Measurements from ENCODE around the gene LIPI.
"Not testable (repeated sequence)": the region's sequence is repeated elsewhere in the genome, so short reads cannot be mapped to it uniquely, and the experiment has no call there.

LIPI gene

DNA sequence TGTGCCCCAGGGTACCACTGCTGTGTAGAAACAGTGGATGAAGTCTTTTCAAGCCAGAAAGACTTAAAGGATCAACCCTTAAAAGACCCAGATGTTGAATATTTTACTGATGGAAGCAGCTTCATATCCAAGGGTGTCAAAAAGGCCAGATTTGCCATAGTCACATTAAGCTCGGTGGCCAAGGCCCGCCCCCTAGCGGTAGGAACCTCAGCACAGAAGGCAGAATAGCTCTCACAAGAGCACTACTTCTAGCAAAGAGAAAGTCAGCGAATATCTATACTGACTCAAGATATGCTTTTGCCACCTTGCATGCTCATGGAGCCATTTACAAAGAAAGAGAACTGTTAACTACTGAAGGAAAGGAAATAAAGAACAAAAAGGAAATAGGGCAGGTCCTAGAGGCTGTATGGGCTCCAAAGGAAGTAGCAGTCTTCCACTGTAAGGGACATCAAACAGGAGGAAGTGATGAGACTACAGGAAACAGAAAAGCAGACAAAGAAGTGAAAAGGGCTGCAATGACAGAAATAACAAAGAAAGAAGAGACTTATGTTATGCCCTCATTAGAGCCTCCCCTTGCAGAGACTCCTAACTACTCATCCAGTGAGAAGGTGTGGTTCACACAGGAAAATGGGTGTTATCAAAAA, 90.5 kb downstream of the LIPI start:
- in situ Hi-C loops (cut with HindIII; ENCODE audit: low sequenced_read_pairs), result no loop called here

DNA sequence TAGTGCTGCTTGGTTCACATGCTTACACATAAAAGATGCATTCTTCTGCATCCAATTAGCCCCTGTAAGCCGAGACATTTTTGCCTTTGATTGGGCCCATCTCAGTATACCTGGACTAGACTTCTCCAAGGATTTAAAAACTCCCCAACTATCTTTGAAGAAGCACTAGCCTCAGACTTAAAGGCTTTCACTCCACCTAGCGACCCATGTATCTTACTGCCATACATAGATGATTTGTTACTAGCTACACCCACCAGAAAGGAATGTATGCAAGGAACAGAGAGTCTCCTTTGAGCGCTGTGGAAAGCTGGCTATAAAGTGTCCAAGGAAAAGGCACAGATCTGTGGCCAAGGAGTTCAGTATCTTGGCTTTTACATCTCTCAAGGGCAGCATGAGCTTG, 91.7 kb downstream of the LIPI start:
- in situ Hi-C loops (cut with HindIII; ENCODE audit: low sequenced_read_pairs), result no loop called here

DNA sequence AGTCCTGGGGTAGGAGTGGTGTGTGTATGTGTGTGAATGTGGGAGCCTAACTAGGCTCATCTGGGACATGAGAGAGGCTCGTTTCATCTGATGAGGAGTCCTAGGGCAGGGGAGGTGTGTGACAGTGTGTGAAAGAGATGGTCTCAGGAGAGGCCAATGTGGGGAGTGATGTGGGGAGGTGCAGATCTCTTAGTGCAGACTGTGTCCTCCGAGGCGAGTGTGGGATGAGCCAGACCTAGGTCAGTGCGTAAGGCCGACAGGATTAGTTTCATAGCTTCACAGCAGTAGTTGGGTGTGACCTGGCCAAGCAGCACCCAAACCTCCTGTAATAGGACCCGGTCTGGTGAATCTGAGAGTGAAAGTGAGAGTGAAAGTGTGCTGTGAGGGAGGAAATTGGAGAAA, 94.7 kb downstream of the LIPI start:
- in situ Hi-C loops (cut with HindIII; ENCODE audit: low sequenced_read_pairs), result no loop called here

DNA sequence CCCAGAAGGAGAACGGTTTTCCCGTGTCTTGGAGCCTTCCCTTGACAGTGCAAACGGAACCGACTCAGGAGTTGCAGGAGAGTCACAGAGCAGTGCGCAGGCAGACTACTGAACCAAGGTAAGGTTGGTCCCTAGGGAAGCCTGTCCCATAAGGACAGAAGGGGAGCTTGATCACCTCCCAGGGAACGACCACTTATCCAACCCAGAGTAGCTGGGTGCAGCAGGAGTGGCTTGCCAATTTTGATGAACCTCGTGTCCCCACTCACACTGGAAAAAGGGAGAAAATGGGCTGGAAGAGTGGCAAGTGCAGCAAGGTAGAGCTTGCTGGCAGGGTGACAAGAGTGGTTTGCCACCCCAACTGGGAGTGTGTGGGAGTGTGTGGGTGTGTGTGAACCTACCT, 95.1 kb downstream of the LIPI start:
- in situ Hi-C loops (cut with HindIII; ENCODE audit: low sequenced_read_pairs), result no loop called here

DNA sequence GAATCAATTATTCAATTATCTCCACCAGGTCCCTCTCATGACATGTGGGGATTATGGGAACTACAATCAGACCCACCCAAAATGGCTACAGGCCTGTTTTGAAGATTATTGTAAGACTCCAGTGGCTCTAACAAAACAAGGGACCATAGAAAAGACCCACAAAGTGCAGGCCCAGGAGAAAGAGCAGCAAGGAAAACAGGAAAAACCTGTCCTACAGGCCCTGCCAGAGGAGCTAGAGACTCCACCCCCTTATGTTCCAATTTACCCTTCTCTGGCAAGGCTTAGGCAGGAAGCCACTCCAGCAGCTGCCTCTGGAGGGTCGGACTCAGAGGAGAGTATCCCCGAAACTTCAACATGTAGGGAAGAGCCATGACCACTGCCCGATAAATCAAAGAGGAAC, 96.5 kb downstream of the LIPI start:
- in situ Hi-C loops (cut with HindIII; ENCODE audit: low sequenced_read_pairs), result no loop called here

DNA sequence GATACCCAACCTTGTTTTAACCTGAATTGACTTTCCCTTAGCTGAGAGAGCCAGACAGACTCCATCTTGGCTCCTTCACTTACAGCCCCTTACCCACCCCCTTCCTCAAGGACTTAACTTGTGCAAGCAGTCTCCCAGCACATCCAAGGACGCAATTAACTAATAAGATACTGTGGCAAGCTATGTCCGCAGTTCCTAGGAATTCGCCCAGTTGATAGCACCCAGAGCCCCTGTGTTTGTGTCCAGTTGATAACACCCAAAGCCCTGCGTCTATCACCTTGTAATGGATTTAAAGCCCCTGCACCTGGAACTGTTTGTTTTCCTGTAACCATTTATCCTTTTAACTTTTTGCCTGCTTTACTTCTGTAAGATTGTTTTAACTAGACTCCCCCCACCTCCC, 106.2 kb downstream of the LIPI start:
- in situ Hi-C loops (cut with HindIII; ENCODE audit: low sequenced_read_pairs), result not testable (repeated sequence)

DNA sequence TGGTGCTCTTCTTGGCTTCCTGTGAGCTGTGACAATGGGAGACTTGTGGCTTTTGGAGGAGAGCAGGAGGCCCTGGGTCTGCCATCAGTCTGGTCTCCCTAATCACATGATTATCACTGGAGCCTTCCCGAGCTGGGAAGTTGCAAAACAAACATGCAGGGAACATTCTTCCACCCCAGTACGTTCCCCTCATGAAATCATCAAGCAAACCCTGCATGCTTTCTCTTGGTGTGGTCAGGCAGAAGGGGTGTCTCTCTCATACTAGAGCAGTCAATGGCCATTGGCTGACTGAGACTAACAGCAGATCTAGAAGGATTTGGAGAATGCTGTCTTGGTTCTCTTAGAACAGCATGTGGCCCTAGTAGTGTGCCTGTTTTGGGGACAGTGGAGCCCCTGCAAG, 111.2 kb downstream of the LIPI start:
- in situ Hi-C loops (cut with HindIII; ENCODE audit: low sequenced_read_pairs), result no loop called here

DNA sequence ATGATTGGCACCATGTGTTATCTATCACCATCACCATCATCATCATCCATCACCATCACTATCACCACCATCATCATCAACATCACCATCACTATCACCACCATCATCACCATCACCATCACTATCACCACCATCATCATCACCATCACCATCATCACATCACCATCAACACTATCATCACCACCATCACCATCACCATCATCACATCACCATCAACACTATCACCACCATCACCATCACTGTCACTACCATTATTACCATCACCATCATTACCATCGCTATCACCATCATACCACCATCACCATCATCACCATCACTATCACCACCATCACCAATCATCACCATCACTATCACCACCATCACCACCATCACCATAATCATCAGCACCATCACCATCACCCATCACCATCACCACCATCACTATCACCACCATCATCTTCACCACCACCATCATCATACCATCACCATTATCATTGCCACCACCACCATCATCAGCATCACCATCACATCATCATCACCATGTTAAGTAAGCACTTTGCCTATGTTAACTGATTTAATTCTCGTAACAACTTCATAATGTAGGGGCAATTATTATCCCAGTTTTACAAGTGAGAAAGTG, 112.8 kb downstream of the LIPI start:
- in situ Hi-C loops (cut with HindIII; ENCODE audit: low sequenced_read_pairs), result no loop called here

DNA sequence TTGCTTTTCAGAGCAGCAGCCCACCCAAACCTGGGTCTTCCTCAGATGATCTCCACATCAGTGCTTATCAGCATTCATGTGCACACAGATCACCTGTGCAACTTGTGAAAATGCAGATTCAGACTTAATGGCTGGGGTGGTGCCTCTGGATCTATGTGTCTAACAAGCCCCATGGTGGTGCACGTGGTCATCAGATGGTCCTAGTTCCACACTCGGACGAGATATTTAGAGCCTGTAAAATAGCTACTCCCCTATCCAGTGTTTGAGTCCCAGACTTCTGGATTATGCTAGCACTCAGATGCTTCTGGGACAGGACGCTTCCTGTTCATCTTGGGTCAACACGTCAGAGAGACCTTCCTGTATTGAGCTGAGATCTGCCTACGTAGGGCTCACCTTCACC, 114.2 kb downstream of the LIPI start:
- in situ Hi-C loops (cut with HindIII; ENCODE audit: low sequenced_read_pairs), result no loop called here

DNA sequence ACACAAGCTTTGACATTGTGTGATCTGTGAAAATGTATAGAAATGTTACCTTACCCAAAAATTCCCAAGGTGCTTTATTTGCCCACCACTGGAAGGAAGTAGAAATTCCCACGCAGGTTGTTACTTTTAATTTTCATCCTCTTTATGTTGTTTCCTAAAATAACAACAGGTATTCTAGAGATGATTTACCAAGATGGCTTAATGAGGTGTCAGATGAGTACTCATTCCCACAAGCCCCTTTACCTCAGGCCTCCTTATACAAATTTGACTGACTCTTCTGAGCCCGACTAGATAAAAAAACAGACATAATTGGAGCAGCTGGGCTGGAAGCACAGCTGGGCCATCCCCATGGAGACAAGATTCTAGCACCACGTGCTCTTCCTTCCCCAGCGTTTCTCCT, 114.6 kb downstream of the LIPI start:
- in situ Hi-C loops (cut with HindIII; ENCODE audit: low sequenced_read_pairs), result no loop called here

DNA sequence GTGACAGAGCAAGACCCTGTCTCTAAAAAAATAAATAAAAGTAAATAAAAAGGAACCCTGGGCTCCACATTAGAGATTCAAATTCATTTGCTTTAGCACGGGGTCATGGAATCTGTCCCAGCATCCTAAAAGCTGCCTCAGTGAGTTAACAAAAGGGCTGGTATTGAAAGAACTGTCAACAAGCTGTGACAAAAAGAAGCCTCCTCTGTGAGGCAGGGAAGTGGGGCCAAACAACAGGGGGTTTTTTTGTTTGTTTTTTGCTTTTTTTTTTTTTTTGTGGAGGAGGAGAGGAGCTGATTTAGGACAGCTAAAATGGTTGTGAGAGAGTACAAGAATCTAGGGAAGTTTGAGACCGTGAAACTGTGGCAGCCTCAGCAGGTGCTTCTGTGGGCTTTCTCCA, 115.7 kb downstream of the LIPI start:
- in situ Hi-C loops (cut with HindIII; ENCODE audit: low sequenced_read_pairs), result no loop called here

DNA sequence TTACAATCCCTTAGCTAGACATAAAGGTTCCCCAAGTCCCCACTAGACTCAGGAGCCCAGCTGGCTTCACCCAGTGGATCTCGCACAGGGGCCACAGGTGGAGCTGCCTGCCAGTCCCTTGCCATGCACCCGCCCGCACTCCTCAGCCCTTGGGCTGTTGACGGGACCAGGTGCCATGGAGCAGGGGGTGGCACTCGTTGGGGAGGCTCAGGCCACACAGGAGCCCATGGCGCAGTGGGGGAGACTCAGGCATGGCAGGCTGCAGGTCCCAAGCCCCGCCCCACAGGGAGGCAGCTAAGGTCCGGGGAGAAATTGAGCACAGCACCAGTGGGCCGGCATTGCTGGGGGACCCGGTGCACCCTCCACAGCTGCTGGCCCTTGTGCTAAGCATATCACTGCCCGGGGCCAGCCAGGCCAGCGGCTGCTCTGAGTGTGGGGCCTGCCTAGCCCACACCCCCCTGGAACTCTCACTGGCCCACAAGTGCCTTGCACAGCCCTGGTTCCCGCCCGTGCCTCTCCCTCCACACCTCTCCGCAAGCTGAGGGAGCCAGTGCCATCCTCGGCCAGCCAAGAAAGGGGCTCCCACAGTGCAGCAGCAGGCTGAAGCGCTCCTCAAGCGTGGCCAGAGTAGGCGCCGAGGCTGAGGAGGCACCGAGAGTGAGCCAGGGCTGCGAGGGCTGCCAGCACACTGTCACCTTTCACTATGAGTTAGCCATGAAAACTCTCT, 117.8 kb downstream of the LIPI start:
- in situ Hi-C loops (cut with HindIII; ENCODE audit: low sequenced_read_pairs), result no loop called here

DNA sequence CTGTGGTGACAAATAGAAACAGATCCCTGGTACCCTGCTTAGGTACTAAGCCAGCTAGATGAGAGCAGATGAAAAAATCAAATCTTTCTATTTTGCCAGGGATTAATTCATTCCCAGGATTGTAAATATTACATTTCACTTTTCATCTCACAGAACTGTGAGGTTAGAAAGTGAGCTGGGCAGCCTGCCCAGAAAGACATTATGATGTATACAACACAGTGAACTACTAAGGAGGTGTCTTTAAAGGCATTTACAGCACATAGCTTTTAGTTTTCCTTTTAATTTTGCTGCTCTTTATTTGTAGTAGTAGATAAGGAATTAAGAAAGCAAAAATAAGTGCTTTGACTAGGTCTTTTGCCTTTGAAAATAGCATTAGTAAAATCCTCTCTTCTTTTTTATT, 120.6 kb downstream of the LIPI start:
- in situ Hi-C loops (cut with HindIII; ENCODE audit: low sequenced_read_pairs), result not testable (repeated sequence)

DNA sequence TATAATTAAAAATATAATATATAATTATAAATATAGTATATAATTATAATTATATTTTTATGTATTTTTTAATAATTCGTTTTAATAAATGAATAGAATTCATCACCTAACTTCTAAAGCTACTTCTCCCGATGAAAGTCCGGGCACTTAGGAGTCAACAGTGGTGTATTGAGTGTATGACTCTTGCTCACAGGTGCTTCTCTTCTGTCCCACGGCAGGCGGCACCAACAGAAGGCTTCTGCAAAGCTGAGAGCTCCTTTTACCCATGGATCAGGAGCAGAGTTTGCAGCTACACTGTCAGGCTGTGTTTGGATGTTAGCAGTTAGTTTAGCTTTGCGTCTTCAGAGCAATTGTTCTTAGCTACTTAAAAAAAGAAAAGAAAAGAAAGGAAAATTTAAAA, 122.4 kb downstream of the LIPI start:
- in situ Hi-C loops (cut with HindIII; ENCODE audit: low sequenced_read_pairs), result no loop called here

DNA sequence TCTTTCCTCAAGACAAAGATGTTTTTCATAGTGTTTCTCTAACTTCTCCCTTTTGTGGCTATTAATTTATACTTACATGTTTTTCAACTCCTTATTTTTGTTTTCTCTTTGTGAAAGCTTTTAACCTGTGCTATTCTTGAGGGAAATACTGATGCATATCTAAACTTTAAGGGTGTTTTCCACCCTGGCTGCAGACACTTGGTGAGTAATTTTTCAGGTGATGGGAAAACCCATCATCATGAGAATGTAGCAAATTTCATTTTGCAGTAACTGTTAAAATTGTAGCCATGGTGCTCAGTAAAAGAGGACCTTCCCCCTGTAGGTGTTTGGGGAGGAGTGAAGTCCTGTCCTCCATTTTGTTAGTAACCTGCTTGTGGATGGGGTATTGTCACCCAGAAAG, 124.2 kb downstream of the LIPI start:
- in situ Hi-C loops (cut with HindIII; ENCODE audit: low sequenced_read_pairs), result no loop called here

DNA sequence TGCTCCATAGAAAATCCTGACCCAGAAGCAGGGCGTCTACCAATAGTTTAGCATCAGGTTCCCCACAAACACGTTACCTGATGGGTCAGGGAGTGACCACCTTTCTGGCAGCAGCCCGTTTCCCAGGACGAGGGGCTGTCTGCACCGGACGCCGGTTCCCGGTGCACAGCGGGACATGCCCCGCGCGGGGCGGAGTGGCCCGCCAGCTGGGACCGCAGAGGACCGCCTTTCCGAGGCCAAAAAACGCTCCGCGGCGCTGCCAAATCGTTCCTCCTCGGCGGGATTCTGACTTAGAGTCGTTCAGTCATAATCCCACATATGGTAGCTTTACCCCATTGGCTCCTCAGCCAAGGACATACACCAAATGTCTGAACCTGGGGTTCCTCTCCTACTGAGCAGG, 126.1 kb downstream of the LIPI start:
- in situ Hi-C loops (cut with HindIII; ENCODE audit: low sequenced_read_pairs), result no loop called here

DNA sequence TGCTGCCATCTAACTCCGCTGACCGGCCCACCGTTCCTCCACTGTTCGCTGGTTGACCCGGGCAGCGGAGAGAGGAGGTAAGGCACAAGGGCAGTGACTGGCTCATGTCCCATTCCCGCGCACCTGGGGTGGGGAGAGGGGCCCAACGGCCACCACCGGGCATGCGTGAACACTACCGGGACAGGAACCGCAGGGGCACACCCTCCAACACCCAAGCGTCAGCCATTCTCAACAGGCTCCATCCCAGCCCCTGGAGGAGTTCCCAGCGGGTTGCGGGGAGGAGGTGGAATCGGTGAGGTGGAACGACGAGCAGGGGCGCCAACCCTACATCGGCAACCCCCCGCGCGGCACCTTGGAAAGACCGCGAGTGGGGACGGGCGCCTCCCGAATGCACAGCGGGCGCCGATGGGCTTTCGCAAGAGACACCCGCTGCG, 126.7 kb downstream of the LIPI start:
- in situ Hi-C loops (cut with HindIII; ENCODE audit: low sequenced_read_pairs), result no loop called here

DNA sequence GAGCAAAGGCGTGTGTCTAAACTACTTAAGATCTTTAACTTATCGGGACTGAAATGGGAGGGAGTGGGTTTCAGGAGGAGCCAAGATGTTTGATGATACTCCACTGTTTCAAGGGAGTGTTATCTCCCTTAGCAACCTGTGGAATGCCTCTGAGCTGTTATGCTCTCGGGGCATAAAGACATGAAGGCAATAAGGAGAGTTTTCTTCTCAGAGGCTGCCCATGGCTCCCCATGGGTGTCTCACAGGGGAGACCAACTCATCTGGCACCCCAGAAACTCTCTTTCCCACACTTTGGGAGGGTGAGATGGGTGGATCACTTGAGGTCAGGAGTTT, 130.0 kb downstream of the LIPI start:
- in situ Hi-C loops (cut with HindIII; ENCODE audit: low sequenced_read_pairs), result no loop called here

DNA sequence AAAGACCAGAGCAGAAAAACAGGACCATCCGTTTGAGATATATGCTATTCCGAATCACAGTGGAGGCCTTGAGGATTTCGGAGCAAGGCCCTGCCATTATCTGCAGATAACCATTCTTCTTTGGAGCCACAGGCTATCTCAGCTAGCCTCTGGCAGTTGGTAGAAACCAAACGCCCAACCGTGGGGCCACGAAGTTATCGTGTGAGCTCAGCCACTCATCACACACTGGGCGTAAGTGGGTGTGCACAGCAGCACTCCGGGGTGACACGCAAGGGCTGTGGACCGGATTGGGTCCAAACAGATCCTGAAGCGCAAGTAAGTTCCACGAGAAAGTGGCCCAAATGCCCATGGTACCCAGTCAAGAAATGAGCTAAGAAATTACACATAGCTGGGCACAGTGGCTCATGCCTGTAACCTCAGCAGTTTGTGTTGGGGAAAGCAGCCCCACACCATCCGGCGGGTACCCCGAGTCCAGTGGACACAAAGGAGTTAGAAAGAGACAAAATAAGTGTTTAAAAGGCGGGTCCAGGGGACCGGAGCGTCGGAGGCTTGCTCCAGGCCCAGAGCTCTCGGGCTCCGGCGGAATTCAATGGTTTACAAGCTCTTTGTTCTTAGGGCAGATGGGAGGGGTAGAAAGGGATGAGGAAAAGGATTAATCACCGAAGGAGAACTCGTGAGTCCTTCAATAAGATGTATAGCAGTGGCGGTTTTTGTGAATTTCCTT, 130.6 kb downstream of the LIPI start:
- in situ Hi-C loops (cut with HindIII; ENCODE audit: low sequenced_read_pairs), result no loop called here

DNA sequence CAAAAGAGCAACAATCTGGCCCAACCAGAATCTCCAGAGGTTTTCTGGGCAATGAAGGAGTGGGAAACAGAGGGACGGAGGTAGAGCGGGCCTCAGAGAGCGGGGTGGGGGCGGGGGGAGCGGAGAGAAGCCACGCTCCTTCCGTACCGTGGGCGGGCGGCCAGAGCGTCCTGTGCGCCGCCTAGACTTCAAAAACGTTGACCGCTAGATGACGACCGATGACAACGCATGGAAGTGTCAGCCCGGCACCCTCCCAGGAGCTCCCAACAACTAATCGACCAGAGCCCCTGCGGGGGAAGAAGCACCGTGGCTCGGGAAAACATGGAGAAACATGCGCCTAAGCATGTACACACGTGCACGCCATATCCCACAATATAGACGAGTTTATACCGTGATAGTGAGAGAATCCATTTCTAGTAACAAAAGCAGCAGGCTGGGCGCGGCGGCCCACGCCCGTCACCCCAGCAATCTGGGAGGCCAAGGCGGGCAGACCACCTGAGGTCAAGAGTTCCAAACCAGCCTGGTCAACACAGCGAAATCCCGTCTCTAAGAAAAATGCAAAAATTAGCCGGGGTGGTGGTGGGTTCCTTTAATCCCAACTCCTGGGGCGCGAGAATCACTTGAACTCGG, 131.9 kb downstream of the LIPI start:
- in situ Hi-C loops (cut with HindIII; ENCODE audit: low sequenced_read_pairs), result no loop called here

DNA sequence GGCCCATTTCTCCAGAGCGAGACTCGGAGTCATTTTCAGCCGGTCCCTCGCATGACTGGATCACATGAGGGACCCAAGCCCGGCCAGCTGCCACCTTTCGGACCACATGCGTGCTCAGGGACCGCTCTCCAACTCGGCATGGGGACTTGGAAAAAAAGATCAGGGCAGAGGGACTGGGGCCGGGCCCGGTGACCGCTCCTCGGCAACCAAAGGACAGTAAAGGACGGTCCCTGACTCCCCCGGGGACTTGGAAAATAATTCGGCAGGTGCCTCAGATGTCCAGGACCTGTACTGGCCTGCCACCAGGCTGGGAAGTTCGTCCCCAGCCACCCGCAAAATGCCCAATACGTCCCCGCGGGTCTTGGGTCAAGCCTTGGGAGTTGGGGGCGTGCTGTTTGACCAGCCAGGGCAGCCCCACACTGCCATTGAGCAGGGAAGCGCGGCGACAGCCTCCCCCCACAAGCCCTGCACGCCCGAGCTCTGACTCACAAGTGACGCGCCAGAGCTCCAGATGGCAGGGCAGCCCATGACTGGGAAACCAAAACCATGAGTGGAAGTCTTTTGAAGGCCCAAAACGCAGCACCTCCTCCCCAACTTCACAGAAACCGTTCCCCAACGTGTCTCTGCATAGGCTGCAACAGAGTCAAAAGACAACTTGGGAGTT, 134.5 kb downstream of the LIPI start:
- in situ Hi-C loops (cut with HindIII; ENCODE audit: low sequenced_read_pairs), result no loop called here
